Measurements from ENCODE around the gene CACNA1B. TPM values are rescaled to one million over a fixed set of nuclear protein-coding genes. Genes with fewer than 3 reads are reported as not detected.

The CACNA1B gene
- total RNA-seq, 1 experiment from 2014 or later: 0.34 TPM

GRCh38 chr9:137879052-137879451 lies 1.5 kb downstream of the CACNA1B start:
- Histone ChIP-seq H3K4me3 (ENCODE audit: low read depth, low read length, poor library complexity, severe bottlenecking) (no peak overlapping the region), H3K27me3 (replicated peaks; ENCODE audit: insufficient read depth, low read depth, low read length, poor library complexity) (peaks cover 11% of the 10 kb centered on the region), H3K36me3 (ENCODE audit: insufficient read depth, low read length, poor library complexity, severe bottlenecking) (no peaks in the 10 kb centered on the region), H3K9me3 (ENCODE audit: low read depth, low read length, poor library complexity, severe bottlenecking) (no peaks in the 10 kb centered on the region), H3K4me1 (ENCODE audit: insufficient read depth, low read length, poor library complexity, severe bottlenecking) (no peaks in the 10 kb centered on the region), H3K27ac (ENCODE audit: low read depth, low read length, poor library complexity, severe bottlenecking) (no peak overlapping the region)
- POLR2A ChIA-PET (ENCODE audit: low non-redundant PET): no interaction called here
- intact Hi-C loops (cut with micrococcal nuclease; ENCODE audit: unreplicated experiment): no loop called here
- TF ChIP-seq CTCF (conservative IDR thresholded peaks at IDR 0.05; ENCODE audit: low read depth, low read length) (no peak), EZH2 (IDR thresholded peaks at IDR 0.05; ENCODE audit: borderline replicate concordance, low read depth, low read length, poor library complexity, severe bottlenecking) (no peak)
- CTCF ChIA-PET: no interaction called here
- DNase-seq (ENCODE audit: low spot score): no peak
- BruUV-seq (replicated peaks): no TSS peak

- no peaks in the 10 kb centered on the region for H3K36me3 ChIP-seq (ENCODE audit: insufficient read depth, low read length, poor library complexity, severe bottlenecking)
- H3K27ac ChIP-seq (ENCODE audit: low read depth, low read length, poor library complexity, severe bottlenecking): no peak overlapping the region
- POLR2A ChIA-PET (ENCODE audit: low non-redundant PET): no interaction called here
- intact Hi-C loops (cut with micrococcal nuclease; ENCODE audit: unreplicated experiment): no loop called here
- DNase-seq (ENCODE audit: low spot score): no peak
- H3K9me3 ChIP-seq (ENCODE audit: low read depth, low read length, poor library complexity, severe bottlenecking): no peaks in the 10 kb centered on the region
- H3K4me1 ChIP-seq (ENCODE audit: insufficient read depth, low read length, poor library complexity, severe bottlenecking): no peaks in the 10 kb centered on the region
- no peak for TF ChIP-seq CTCF (conservative IDR thresholded peaks at IDR 0.05; ENCODE audit: low read depth, low read length)
- no peak for TF ChIP-seq EZH2 (IDR thresholded peaks at IDR 0.05; ENCODE audit: borderline replicate concordance, low read depth, low read length, poor library complexity, severe bottlenecking)
- CTCF ChIA-PET: no interaction called here
- BruUV-seq (replicated peaks): no TSS peak
- H3K4me3 ChIP-seq (ENCODE audit: low read depth, low read length, poor library complexity, severe bottlenecking): no peak overlapping the region
- H3K27me3 ChIP-seq (replicated peaks; ENCODE audit: insufficient read depth, low read depth, low read length, poor library complexity): peaks cover 11% of the 10 kb centered on the region
Measured at GRCh38 chr9:137879566-137880150, 2.1 kb downstream of the CACNA1B start.

GRCh38 chr9:137880160-137880975 lies 2.8 kb downstream of the CACNA1B start:
- no TSS peak for BruUV-seq (replicated peaks)
- Histone ChIP-seq H3K9me3 (ENCODE audit: low read depth, low read length, poor library complexity, severe bottlenecking) (no peaks in the 10 kb centered on the region), H3K36me3 (ENCODE audit: insufficient read depth, low read length, poor library complexity, severe bottlenecking) (no peaks in the 10 kb centered on the region), H3K27ac (ENCODE audit: low read depth, low read length, poor library complexity, severe bottlenecking) (no peak overlapping the region), H3K4me1 (ENCODE audit: insufficient read depth, low read length, poor library complexity, severe bottlenecking) (no peaks in the 10 kb centered on the region), H3K27me3 (replicated peaks; ENCODE audit: insufficient read depth, low read depth, low read length, poor library complexity) (peaks cover 11% of the 10 kb centered on the region), H3K4me3 (ENCODE audit: low read depth, low read length, poor library complexity, severe bottlenecking) (no peak overlapping the region)
- POLR2A ChIA-PET (ENCODE audit: low non-redundant PET): no interaction called here
- intact Hi-C loops (cut with micrococcal nuclease; ENCODE audit: unreplicated experiment): no loop called here
- no peak for DNase-seq (ENCODE audit: low spot score)
- CTCF ChIA-PET: no interaction called here
- no peak for TF ChIP-seq CTCF (conservative IDR thresholded peaks at IDR 0.05; ENCODE audit: low read depth, low read length)
- no peak for TF ChIP-seq EZH2 (IDR thresholded peaks at IDR 0.05; ENCODE audit: borderline replicate concordance, low read depth, low read length, poor library complexity, severe bottlenecking)
